DMS 273 treated with DMSO at 0.1 percent for 48 hours (cell line): ENCODE data around the gene CARM1.
"Not testable (repeated sequence)": the region's sequence is repeated elsewhere in the genome, so short reads cannot be mapped to it uniquely, and the experiment has no call there.

Experiments used
- DNase-seq: peaks from one replicate; lab custom pipeline; 2025; lab: John Stamatoyannopoulos, UW

The CARM1 gene

DNA sequence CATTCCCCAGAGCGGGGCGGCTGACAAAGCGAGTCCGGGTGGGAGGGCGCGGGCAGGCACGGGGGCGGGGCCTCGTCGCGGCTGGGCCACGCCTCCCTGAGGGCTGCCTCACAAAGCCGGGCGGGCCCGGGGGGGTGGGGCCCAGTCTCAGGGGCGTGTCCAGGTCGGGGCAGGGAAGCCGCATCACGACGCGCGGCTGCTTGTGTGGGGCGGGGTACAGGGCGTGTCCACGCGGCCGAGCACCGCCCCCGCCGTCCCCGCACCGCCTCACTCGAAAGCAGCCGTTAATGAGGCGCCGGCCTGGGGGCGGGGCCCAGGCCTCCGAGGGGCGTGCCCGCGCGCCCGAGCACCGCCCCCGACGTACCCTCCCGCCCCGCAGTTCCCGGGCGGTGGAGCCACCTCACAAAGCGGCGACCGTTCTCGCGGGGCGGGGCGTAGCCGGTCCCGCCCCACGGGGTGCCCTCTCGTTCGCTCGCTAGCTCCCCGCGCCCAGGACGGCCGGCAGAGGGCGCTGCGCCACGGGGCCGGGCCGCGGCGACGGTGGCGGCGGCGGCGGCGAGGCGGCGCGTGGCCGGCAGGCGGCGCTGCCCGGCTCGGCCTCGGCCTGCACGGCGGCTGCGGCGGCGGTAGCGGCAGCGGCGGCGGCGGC lies at the start of gene CARM1:
TSS of gene CARM1 (plus strand) at position 599 of the 649 bp plus-strand sequence. CDS start 150 bp downstream, outside the sequence.
- DNase-seq = peak; percentile 89

GRCh38 chr19:10823690-10824089 lies 47.7 kb upstream of the CARM1 start:
- no peak for DNase-seq

DNA sequence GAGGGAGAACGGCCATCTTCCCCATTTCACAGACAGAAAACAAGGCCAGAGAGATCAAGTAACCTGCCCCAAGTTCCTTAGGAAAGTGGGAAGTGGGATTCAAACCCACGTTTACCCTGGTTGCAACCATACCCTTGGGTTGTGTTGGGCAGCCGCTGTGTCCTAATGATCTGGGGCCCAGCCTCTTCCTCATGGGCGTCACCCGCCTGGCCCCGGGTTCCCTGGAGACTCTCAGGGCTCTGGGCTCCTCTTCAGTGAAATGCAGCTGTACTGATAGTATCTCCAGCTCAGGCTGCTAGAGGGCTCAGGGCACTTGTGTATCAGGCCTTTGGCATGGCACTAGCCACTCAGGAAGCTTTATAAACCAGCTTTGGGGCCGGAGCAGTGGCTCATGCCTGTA lies 45.1 kb upstream of the CARM1 start:
- no peak for DNase-seq

DNA sequence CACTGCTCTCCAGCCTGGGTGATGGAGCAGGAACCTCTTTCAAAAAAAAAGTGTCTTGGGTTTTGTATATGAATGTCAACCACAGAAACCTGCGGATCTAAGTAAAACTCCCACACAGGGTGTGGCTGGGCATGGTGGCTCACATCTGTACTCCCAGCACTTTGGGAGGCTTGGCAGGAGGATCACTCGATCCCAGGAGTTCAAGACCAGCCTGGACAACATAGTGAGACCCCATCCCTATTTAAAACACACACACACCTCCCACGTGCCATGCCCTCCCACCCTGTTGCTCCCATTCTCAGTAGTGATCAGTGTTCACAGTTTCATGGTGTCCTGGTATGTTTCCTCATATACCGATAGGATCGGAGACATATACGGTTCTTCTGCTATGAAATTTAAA lies 44.5 kb upstream of the CARM1 start:
- no peak for DNase-seq

DNA sequence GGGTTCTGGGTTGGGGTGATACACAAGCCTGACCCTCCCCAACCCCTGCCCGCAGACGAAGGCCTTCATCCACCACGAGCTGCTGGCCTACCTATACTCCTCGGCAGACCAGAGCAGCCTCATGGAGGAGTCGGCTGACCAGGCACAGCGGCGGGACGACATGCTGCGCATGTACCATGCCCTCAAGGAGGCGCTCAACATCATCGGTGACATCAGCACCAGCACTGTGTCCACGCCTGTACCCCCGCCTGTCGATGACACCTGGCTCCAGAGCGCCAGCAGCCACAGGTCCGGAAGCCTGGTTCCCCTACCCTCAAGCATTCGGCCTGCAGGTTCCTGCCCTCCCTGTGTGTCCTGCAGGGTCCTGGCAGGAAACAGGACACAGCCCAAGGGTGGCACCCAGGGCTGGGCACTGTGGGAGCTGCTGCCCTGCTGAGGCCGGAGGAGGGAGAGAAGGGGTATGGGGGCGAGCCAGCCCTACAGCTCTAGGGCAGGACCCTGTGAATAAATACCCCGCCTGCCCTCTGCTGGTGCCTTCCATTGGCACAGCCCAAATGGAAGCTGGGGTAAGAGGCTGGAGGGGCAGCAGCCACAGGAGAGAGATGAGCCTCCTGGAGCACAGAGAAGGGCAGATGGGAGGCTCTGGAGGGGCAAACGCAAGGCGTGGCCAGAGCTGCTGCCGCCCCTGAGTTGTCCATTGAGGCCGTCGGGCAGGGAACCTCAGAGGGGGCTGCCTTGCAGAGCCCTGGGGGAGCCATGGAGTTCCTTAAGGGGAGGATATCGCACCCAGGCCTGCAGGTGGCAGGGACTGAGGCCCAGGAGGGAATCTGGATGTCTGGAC lies 42.2 kb upstream of the CARM1 start:
- DNase-seq = no peak

GRCh38 chr19:10829967-10830366 lies 41.4 kb upstream of the CARM1 start:
- no peak for DNase-seq

DNA sequence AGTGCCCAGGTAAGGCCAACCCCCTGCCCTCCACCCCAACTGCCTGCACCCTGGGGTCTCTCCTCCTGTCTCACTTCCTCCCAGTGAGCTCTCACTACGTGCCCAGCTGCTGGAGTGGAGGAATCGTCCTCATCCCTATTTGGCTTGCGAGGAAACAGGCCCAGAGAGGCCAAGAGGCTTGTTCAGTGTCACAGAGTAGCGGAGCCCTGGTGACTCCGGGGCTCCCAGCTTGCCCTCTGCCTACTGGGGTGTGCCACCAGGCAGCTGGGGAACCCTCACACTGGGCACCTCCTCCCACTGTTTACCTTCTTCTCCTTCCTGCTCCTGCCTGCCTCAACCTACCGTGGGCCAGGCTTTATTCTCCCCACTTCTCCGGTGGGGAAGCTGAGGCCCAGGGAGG lies 41.0 kb upstream of the CARM1 start:
- DNase-seq = no peak

GRCh38 chr19:10830931-10831779 lies 40.2 kb upstream of the CARM1 start:
- no peak for DNase-seq

GRCh38 chr19:10831987-10832938 lies 39.1 kb upstream of the CARM1 start:
- DNase-seq = no peak

- DNase-seq = no peak
These were observed 38.4 kb upstream of the CARM1 start for GRCh38 chr19:10832939-10833296.

GRCh38 chr19:10835089-10835753 lies 36.1 kb upstream of the CARM1 start:
- DNase-seq = no peak

GRCh38 chr19:10835754-10836478 lies 35.4 kb upstream of the CARM1 start, which contains the start of gene TMED1:
TMED1 (minus strand) TSS chr19:10836212; CDS start chr19:10836191, 21 bp downstream.
- DNase-seq = peak; percentile 96

DNA sequence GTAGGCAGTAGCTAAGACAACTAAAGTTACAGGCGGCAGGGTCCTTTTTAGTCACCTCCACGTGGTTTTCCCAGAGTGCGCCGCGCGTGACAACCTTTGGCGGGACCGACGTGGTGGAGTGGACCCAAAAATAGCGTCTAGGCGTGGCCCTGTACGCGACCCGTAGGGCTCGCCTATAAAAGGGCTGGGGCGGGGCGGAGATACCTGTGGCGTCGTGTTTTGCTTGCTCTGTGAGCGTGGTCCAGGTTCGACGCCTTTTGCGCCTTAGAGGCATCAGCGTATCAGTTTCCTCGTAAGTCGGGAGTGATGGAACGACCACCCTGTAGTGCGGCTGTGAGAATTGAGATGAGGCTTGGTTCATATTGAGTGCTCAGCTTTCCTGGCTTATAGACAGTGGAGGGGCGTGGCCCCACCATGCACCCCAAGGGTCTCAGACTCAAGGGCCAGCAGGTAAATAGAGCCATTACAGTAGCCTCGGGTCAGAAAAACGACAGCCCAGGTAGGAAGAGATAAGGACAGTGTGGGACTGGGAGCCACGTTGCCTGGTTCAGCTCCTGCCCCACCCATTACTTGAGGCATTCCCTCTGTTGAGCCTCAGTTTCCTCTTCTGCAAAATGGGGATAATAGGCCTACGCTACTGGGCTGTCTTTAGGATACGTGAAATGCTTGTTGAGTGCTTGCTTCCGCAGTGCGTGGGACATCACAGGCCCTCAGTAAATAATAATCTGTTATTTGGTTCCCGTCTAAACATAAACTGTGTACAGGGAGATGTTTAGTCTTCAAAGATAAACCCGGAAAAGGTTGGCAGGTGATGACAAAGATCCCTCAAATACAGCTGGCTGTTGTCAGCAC lies 34.6 kb upstream of the CARM1 start:
- DNase-seq = no peak

DNA sequence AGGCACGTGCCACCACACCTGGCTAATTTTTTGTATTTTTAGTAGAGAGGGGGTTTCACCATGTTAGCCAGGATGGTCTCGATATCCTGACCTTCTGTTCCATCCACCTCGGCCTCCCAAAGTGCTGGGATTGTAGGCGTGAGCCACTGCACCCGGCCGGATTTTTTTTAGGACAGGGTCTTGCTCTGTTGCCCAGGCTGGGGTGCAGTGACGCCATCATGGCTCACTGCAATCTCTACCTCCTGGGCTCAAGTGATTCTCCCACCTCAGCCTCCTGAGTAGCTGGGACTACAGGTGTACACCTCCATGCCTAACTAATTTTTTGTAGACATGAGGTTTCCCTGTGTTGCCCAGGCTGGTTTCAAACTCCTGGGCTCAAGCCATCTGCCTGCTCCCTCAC lies 33.7 kb upstream of the CARM1 start:
- not testable (repeated sequence) for DNase-seq

- no peak for DNase-seq
These were observed 33.0 kb upstream of the CARM1 start for GRCh38 chr19:10838377-10838776.

DNA sequence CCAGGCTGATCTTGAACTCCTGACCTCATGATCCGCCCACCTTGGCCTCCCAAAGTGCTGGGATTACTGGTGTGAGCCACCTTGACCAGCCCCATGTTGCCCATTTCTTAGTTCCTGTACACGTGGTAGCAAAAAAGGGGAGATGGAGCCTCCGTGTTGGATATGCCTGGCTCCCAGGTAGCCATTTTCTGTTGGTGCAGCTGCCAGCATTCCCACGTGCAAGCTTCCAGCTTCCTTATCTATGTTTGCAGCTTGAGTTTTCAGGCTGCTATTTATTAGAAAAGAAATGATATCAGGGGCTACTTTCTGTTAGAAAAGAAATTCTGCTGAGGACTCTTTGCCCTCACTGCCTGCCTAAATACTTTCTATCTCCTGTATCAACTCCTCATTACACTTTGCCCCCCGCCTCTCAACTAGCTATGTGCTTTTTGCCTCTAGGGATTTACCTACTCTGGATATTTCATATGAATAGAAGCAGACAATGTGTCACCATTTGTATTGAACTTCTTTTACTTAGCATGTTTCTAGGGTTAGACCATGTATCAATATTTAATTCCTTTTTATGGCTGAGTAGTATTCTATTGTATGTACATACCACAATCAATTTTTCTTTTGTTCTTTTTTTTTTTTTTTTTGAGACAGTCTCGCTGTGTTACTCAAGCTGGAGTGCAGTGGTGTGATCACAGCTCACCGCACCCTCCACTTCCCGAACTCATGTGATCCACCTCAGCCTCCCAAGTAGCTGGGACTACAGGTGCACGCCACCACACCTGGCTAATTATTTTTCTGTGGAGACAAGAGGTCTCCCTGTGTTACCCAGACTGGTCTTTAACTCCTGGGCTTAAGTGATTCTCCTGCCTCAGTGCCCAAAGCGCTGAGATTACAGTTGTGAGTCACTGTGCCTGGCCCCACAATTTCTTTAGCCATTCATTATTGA lies 32.0 kb upstream of the CARM1 start:
- DNase-seq = no peak

GRCh38 chr19:10842788-10843187 lies 28.6 kb upstream of the CARM1 start:
- no peak for DNase-seq
